Measurements from ENCODE around the gene KIF21B. TPM values are rescaled to one million over a fixed set of nuclear protein-coding genes. Genes with fewer than 3 reads are reported as not detected.

KIF21B gene
- polyA plus RNA-seq, 4 donors: 1.7 to 3.2 (median 2.7) TPM

- no peak for DNase-seq (ENCODE audit: low read depth in 4 of 4, low spot score in 2 of 4)
Observed at GRCh38 chr1:201021630-201022492, 1.7 kb downstream of the KIF21B start.

GRCh38 chr1:201020721-201021629 lies 2.5 kb downstream of the KIF21B start:
- no peak for DNase-seq (ENCODE audit: low read depth in 4 of 4, low spot score in 2 of 4)

DNA sequence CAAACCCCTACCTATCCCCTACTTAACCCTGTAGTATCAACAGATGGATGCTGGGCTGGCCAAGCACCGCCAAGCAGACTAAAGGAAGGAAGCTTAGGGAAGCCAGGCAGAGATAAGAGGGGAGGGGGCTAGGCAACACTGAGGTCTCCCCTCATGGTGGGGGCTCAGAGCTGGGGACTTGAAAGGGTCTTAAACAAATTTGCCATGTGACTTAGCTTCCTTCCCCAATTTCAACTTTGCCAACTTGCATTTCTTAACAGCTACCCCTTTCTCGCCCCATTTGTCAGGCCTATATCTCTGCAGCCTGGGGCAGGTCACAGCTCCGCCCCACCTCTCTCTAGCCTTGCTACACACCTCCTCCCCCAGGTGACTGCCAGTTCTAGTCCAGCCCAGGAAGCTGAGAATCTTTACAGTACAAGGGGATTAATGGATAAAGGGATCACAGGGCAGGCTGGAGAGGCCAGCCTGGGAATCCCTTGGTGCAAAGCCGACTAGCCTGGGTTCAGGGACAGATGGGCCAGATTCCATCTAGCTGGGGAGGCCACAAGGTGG lies 3.4 kb downstream of the KIF21B start:
- DNase-seq (ENCODE audit: low read depth in 4 of 4, low spot score in 2 of 4): no peak

GRCh38 chr1:201019321-201019977 lies 4.1 kb downstream of the KIF21B start:
- no peak for DNase-seq (ENCODE audit: low read depth in 4 of 4, low spot score in 2 of 4)

DNA sequence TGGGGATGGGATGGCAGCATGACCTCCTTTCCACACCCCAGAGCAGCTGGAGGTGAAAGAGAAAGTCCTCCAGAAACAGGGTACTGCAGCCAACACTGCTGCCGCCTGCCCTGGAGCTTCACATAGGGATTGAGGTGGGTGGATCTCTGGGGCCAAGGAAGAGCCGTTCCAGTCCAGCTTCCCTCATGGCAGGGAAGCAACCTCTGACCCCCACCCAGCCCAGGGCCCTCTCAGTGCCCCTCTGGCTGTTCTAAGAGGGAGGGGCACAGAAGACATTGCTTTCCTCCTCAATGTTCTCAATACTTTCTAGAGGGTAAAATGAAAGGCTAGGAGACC lies 5.7 kb downstream of the KIF21B start:
- DNase-seq (ENCODE audit: low read depth in 4 of 4, low spot score in 2 of 4): no peak

DNA sequence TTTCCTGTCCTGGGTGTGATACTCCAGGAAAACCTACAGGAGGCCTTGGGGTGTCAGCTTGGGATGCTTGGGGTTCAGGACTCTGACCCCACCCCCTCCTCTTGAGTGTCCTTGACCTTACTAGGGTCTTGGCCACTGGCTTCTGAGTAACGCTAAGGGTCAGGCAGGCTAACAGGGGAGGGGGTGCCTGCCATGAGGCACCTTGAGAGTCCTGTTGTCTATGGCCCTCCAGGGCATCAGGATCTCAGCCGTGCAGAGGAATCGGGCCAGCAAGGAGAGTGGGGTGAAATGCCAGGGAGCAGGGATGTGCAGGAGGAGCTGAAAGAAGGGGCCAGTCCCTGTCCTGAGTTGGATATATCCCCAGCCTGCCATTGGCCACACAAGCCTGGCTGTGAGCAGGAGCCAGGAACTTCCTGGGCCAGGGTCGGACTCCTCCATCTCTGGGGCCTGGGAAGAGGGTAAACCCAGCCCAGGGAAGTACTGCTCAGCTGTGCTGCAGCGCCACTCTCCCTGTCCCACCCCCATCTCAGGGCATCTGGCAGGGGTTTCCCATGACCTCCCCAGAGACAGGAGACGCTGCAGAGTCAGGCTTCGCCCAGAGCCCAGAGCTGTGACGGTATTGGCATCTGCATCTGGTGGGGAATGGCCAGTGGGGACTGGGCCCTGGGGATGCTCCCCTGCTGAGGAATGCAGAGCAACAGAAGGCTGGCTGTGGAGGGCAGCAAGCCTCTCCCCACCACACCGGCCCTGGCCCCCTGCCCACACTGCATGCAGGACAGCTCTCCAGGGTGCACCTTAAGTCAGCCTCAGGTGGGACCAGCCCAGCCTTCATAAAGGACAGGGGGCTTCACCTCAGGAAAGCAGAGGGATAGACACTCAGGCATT lies 6.3 kb downstream of the KIF21B start:
- DNase-seq (ENCODE audit: low read depth in 4 of 4, low spot score in 2 of 4): no peak

DNA sequence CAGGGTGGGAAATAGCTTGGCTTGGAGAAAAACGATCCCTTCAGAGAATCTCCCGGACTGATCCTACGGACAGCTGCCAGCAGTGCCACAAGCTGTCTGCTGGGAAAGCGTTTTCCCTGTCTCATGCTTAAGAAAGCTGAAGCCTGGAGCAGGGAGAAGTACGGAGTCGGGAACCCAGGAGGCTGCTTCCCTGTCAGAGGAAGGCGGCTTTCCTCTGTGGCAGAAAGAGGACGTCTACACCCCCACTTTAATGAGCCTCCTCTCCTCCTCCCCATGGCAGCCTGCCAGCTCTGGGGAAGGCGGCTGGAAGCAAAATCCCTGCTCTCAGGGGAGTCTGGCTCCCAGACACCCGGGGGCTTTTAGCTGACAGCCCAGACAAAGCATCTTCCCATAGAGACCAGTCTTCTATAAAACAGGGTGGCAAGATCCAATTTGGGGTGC lies 7.3 kb downstream of the KIF21B start:
- no peak for DNase-seq (ENCODE audit: low read depth in 4 of 4, low spot score in 2 of 4)

DNA sequence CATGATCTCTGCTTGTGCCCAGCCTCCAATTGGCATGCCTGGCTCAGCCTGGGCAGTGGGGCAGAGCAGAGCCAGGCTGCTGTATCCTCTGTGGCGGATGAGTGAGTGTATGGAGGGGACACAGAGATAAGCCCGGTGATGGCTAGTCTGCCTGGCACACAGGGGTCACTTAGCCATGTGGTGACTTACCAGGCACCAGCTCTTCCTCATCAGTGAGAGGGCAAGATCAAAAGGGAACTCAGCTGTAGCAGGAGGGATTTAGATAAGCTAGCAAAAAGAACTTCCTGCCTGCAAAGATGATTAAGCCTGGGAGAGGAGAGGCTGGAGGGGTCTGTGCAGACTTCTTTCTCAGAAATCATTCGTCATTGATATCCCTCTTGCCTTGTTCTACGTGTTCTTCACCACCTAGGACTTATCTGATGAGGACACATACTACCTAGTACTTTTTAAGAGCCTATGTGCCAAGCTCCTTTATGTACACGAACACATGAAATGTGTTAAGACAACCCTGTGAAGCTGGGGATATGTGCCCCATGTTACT lies 7.9 kb downstream of the KIF21B start:
- DNase-seq (ENCODE audit: low read depth in 4 of 4, low spot score in 2 of 4): no peak

DNA sequence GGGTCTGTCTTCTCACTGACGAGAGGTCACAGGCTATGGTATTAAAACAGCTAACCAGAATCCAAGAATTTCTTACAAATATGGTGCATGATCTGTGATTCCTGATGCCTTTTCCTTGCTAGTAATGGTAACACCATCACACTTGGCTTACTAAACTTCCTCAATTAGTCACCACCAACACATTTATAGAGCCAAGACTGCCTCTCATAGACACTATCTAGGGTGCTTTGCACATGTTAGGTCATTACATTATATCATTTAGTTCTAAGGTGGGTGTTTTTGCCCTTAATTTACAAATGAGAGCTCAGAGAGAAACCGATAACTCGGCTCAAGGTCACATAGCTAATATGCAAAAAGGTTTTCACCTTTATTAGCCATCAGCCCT lies 8.7 kb downstream of the KIF21B start:
- DNase-seq (ENCODE audit: low read depth in 4 of 4, low spot score in 2 of 4): no peak

GRCh38 chr1:201013991-201014815 lies 9.3 kb downstream of the KIF21B start:
- no peak for DNase-seq (ENCODE audit: low read depth in 4 of 4, low spot score in 2 of 4)

GRCh38 chr1:201013031-201013485 lies 10.5 kb downstream of the KIF21B start:
- DNase-seq (ENCODE audit: low read depth in 4 of 4, low spot score in 2 of 4): no peak

GRCh38 chr1:201011616-201012015 lies 11.9 kb downstream of the KIF21B start:
- DNase-seq (ENCODE audit: low read depth in 4 of 4, low spot score in 2 of 4): no peak

- no peak for DNase-seq (ENCODE audit: low read depth in 4 of 4, low spot score in 2 of 4)
Observed at GRCh38 chr1:201009962-201010645, 13.4 kb downstream of the KIF21B start.

DNA sequence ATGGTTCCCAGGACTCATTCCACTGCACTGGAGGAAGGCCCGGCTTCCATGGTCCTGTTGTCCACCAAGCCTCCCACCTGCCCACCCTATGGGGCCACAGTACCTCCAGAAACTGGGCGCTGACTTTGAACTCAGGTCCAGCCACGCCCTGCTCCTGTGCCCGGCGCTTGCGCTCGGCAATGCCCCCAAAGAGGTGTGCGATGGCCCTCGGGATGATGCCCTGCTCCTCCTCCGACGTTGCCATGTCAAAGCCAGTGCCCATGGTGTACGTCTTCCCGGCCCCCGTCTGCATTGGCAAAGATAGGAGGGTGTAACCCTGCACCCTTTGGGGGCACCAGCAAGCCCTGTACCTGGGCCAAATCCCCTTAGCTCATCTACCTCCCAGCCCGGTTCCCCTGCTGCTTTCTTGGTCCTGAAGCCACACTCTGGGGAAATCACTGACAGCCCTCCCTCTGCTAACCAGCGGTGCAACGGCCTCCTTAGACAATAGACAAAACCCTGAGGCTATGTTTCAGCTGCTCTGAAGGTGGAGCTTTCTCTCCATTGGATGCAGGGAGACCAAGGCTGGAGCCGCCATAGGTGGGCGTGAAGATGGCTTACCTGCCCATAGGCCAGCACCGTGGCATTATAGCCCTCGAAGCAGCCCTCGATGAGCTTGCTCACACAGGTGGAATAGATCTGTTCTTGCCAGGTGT lies 14.7 kb downstream of the KIF21B start:
- DNase-seq (ENCODE audit: low read depth in 4 of 4, low spot score in 2 of 4): no peak

GRCh38 chr1:201007481-201007880 lies 16.0 kb downstream of the KIF21B start:
- no peak for DNase-seq (ENCODE audit: low read depth in 4 of 4, low spot score in 2 of 4)

DNA sequence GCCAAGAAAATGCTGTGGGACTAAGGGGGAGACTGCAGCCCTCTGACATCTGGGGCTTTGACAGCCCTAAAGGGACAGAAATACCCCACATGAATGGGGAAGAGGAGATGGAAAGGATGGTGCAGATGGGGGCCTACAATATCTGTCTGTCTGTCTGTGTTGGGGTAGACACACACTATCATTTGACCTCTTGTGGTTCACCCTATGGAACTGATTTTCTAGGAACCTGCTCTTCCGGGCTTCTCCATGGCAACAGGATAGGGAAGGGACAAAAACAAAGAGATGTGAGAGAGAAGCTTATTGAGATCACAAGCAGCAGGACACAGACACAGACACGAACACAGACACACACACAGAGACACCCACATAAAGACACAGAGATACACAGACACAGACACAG lies 17.1 kb downstream of the KIF21B start:
- DNase-seq (ENCODE audit: low read depth in 4 of 4, low spot score in 2 of 4): no peak

GRCh38 chr1:201004732-201005131 lies 18.8 kb downstream of the KIF21B start:
- no peak for DNase-seq (ENCODE audit: low read depth in 4 of 4, low spot score in 2 of 4)

Measured in left renal cortex interstitium (tissue), 4 donors.